GM12872 (cell line): ENCODE results near the gene TGFB2.

Source experiments
- CTCF ChIP-seq: IDR thresholded peaks from 3 replicates; pipeline ENCODE4 v1.5.1; 2011; ENCODE audit warnings: low read depth, mild to moderate bottlenecking, low read length, moderate library complexity; ENCODE audit not compliant: insufficient read depth

The TGFB2 gene

DNA sequence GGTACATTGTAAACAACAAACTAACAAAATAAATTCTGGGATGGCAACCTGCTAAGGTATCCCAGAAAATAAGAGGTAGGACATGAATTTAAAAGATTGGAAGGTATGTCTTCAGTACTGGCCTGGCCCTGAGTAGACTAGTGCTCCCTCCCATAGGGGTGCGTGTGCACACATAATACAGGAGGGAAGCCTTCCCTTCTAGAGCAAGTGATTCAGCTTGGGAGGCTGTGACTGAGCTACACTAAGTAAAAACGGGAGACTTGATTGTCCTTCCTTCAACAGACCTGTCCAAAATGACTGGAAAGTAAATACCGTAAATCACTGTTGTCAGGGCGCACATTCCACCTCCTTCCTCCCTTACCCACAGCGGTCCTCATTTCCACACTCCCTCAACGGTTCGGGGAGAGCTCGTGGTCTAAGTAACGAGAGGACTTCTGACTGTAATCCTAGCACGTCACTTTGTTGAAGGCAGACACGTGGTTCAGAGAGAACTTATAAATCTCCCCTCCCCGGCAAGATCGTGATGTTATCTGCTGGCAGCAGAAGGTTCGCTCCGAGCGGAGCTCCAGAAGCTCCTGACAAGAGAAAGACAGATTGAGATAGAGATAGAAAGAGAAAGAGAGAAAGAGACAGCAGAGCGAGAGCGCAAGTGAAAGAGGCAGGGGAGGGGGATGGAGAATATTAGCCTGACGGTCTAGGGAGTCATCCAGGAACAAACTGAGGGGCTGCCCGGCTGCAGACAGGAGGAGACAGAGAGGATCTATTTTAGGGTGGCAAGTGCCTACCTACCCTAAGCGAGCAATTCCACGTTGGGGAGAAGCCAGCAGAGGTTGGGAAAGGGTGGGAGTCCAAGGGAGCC lies at the start of gene TGFB2:
TGFB2 (plus strand) TSS at position 523 of the 859 bp plus-strand sequence. CDS start 1,366 bp downstream, outside the sequence.
- no peak for TF ChIP-seq CTCF

- TF ChIP-seq CTCF: no peak
Measured at GRCh38 chr1:218296162-218296561, 49.0 kb upstream of the TGFB2 start.

GRCh38 chr1:218297461-218297860 lies 47.7 kb upstream of the TGFB2 start:
- no peak for TF ChIP-seq CTCF

DNA sequence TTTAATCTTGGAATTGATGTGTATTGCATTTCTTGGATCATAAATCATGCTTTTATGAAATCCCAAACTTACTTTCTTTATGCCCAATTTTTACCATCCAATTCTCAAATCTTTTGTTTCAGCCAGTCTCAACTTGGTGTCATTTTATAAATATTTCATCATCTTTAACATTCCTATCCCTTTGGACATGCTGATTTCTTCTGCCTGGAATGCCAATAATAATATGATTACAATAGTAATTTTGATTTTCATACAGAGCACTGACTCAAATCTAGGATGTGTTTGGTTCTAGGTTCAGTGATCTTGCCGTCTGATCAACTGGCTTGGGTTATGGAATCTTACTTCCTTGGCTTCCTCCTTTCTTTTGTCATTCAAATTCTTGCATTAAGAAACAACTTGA lies 47.3 kb upstream of the TGFB2 start:
- no peak for TF ChIP-seq CTCF

GRCh38 chr1:218298398-218298797 lies 46.7 kb upstream of the TGFB2 start:
- no peak for TF ChIP-seq CTCF

DNA sequence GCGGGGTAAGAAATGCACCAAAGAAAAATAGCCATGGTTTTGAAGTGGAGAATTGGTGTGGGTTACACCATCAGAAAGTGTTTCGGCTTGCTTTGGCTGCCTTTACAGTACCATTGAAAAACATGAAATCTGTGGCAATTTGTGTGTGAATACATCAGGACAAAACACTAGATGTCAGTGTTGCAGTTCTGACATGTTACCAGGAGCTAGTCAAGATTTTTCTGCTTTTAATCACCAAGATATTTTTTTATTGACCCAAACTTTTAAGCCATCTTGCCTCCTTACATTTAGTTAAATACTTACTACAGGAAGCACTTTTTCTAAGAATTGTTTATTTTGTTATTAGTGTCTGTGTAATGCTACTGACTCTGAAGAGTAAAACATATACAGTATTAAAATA lies 45.7 kb upstream of the TGFB2 start:
- peak; percentile 38 for TF ChIP-seq CTCF

GRCh38 chr1:218301217-218301616 lies 43.9 kb upstream of the TGFB2 start:
- no peak for TF ChIP-seq CTCF
